ENCODE results near the gene QSOX2.
A peak's percentile ranks its signal among the peaks of the same experiment; 100 is the strongest.

- peak; percentile 67 to 72 (median 70) for TF ChIP-seq CTCF (IDR thresholded peaks at IDR 0.05)
- no peak for TF ChIP-seq POLR2A (IDR thresholded peaks at IDR 0.05)
Observed at GRCh38 chr9:136170006-136170901, 75.4 kb downstream of the QSOX2 start.

All from body of pancreas (tissue), 4 donors.